ENCODE data around the gene C3orf62.

The C3orf62 gene

DNA sequence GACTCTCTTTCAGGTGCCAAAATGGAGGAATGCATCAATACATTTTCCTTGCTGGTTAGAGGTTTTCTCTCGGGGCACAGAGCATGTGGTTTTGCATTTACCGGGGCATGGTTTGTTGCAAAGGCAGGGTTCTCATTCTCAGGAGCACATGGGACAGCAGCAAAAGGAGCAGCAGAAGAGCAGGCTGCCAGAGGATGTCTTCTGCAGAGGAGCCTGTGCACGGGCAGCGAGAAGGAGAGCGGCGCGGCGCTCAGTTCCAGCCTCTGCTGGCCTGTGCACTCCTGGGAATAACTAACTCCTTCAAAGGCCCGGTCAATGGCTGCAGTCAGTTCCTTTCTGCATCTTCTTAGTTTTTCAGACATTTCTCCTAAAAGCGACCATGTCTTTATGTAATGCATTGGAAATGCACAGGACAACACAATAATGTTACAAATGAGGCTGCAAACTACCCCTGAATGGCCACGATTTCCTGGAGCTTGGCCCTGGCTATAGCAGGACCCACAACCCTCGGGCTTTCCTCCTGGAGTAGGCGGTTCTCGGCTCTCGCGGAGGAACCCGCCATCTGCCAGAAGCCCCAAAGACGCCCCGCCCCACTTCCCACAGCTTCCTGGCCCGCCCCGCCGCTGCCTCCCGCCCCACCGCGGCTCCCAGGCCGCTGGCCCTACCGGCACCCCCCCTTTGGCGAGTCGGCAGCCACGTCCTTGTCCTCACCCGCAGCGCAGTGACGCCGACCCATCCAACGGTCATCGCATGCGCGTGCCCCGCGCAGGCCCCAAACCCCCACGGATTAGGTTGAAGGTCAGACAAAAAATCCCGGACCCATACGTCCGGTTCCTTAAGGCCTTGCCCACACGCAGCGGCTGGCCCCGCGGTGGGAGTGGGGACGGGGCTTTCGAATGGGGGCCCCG, at the start of gene C3orf62:
Gene C3orf62, minus strand, starts transcription at position 758 of the 908 bp plus-strand sequence. Its CDS starts 360 bp downstream, at position 398.
- peak; percentile 78 for DNase-seq

DNA sequence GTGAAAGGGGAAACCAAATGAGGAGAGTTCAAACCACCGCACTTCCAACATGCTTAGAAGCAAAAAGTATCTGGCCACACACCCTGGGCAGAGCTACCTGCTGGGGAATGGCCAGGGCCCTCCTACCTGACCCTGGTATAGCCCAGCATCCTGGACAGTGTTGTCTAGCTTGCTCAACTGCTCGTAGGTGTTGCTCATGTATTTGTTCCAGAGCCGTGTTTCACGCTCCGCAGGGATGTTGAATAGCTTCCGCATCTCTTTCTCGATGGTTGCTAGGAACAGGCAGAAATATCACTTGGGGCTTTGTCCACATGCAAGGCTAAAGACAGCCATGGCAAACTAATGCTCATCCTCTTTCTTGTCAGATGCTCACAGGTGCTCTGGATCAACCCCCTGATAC, 47.7 kb upstream of the C3orf62 start:
- DNase-seq = no peak

DNA sequence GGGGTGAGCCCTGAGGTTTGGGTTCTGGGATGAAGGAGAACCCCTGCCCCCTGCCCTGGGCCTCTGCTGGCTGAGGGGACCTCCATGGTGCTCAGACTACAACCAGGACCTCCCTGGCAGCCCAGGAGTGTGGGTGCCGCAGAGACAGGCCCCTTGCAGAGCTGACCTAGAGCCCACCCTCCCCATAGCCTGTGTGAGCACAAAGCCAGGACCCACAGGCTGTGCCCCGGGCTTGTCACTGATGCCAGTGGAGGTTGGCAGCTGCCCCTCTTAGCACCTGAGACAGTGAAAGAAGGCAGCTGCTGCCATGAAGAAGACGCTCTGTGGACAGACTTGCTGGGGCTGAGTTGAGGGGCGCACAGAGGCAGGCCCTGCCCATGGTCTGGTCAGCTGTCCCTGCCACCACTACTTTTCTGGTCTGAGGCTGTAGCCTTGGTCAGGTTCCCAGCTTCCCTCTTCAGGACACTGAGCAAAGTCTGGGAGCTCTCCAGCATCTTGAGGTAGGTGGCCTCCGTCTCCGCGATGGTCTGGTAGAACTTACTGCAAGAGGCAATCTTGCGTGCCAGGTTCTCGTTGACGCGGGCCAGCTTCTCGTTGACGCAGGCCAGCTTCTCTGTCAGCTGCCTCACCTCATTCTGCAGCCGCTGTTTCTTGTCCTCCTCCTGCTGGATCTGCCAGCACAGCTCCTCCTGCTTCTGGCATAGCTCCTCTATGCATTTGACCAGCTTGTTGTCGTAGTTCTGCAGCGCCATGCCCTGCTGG, 39.8 kb upstream of the C3orf62 start:
- DNase-seq = no peak

DNA sequence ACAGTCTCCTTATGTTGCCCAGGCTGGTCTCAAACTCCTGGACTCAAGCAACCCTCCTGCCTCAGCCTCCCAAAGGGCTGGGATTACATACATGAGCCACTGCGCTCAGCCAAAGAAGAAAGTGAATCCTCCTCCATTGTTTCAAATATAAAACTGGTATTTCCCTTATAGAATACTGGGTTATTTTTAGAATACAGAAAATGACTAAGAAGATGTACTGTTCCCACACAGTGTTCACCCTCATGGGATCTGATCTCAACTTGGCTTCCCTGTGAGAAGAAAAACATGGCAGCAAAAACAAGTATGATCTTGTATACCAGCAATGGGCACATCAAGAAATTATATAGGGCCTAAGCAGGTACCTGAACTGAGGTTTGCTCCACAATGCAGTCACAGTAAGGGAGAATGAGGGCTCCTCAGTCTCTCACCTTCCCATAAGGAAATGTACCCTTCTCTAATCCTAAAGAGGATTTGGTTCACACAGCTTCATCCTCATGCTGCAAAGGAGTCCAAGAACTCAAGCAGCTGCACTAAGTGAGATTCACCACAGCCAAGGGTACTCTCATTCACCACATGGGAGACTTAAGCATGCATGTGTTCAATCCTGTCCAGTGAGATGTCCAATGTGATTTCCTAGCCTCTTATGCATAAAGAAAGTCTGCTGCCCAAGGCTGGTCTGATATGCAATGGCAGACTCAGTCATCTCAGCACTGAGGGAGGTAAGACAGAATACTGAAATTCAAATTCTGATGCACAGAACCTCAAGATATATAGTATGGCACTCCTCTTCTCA, 37.1 kb upstream of the C3orf62 start:
- no peak for DNase-seq

DNA sequence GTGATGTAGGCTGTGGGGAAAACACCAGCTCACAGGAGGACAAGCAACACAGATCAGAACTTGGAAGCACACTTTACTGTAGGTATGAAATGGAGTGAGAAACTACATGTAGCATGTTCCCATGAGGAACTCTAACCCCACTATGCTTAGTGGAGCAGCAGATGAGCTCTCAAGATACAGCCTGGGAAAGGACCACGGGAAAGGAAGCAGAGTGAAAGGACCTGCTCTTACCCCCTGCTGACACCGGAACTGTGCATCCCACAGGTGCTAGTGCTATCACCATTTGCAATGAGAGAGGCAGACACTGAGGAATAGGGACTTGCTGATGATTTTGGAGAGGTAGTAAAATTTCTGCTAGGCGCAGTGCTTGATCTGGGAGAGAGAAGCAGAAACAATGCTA, 34.3 kb upstream of the C3orf62 start:
- no peak for DNase-seq

DNA sequence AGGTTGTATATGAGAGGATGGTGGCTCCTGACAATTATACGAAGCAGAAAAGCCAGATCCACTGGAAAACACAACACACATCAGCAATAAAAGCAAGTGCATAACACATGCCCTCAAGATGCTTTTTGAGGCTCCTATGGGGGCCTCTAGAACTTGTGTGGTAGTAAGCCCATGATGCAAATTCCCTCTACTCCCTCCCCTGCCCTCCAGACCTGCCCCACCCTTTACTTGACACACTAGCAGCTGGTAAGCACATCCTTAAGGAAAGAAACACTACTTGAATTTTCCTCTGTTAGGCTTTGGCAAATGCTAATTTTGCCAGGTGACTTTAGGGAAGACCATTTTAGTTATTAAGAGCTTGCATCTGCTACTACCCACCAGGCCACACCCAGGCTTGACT, 33.6 kb upstream of the C3orf62 start:
- DNase-seq = no peak

DNA sequence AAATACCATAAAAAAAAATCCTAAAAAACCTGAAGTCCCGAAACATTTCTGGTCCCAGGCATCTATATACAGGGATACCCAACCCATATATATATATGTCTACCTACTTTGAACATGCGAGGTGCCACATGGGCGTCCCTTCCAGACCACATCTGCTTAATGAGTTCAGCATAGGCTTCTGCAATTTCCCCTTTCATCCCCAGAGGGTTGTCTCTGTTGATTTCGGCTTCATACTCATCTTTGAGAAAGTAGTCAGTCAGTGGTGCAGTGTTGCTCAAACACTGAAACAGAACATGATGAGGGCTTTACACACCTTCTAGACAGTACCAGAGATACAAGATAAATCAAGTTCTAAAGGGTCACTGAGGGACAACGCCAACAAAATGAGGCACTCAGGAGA, 28.6 kb upstream of the C3orf62 start:
- DNase-seq = no peak

DNA sequence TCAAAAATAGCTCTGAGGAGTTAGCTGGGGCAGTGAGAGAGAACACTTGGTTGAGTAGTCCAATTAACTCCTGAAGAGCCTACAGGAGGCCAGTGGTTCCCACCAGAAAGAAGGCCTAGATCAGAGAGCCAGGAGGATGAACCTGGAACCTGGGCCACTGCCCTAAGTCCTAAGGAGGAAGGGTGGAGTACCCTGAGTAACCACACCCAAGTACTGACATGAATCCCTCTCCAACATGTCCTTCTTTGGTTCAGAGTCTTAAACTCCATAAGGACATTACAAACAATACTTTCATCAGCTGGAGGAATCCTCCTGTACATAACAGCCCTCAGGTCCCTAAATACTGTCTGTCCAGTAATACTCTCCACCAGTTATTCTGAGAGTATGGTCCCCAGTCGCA, 25.6 kb upstream of the C3orf62 start:
- DNase-seq = no peak

DNA sequence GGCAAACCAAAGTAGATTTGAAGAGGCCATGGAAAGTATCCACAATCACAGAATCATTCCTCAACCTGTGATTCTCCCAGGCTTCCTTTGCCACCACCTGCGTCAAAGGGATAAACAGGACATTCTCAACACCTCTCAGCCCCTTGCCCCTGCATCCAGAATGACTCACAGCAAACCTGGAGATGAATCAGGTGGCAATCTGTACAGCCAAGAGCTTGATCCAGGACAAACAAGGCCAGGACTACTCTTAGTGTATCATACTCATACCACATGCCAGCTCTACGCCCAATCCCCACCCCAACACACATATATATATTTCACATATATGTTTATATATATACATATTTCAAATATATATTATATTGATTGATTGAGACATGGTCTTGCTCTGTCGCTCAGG, 23.6 kb upstream of the C3orf62 start:
- no peak for DNase-seq

DNA sequence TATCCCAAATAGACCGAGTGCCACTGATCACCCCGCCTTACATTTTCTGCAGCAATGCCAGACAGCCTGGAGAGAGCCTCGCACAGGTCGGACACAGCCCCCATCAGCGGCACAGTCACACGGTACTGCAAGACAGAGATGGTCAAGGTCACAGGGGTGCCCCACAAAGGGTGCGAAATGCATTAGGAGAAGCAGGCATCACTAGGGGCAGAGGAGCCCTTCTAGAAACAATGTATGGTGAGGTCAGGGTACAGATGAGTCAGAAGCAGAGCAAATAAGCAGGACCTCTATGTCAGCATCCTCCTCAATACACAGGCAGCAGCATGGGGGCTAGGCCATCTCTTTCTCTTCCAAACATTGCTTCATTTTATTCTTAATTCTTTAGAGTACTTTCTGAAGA, 21.5 kb upstream of the C3orf62 start:
- no peak for DNase-seq

DNA sequence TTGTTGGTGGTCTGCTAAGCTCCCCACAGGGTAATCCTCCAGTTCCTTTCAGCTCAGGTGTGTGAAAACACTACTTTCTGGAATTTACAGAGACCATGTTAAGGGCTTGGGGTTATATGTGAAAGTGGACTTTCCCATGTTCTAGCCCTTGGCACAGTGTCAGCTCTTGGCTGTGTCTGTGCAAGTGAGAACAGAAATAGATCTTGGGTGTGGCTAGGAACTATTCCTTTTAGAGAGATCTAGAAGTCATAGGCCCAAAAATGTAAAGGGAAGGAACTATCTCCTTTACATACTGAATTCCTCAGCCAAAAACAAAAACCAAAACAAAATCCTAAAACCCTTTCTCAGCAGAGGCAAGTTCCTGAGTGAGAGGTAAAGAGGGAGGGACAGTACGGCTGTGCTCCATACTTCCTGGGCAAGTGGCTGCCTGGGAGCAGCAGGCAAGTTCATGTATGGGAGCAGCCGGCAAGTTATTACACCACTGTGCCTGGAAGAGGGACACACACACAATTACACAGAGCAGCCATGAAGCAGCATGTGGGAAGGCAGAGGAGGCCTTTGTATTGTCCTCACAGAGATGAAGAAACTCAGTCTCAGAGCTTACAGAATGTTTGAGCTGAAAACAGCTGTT, 19.9 kb upstream of the C3orf62 start:
- no peak for DNase-seq

DNA sequence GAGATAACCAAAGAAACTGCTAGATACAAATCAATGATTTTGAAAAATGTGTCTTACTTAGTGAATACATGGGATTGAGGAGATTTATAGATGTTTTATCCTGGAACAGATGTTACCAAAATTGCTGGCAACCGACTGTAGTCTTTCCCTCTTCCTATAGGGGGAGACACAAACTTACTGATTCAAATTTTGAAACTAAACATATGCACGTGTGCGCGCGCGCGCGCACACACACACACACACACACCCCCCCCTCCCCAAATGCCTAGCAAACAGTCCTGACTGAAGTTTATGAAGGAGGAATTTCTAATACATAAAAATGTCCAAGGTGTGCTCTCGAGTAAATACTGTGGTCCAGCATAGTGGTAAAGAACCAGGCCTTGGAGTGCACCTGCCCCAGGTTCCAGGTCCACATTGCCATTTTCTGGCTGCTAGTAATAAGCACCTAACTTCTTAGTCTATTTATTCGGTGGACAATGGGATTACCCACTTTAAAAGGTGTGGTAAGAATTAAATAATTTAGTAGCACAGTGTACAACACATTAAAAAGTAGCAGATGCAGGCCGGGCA, 18.5 kb upstream of the C3orf62 start:
- DNase-seq = peak; percentile 27

DNA sequence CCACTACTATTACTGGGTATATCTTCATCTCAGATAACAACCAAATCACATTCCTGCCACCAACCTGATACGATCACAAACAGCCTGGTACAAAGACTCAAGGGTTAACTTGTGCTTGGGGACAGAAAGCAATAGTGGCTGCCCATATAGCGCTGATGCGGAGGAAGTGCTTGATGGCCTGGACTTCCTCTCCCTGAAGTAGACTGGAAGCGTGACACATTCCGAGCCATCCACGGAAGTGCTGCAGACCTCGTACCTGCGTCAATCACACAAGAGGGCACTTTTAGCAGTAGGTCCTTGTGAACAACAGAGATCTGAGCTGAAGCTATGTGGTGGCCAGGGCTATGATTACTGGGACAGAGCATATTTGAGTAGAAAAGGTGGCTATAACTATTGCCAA, 17.3 kb upstream of the C3orf62 start:
- DNase-seq = no peak

DNA sequence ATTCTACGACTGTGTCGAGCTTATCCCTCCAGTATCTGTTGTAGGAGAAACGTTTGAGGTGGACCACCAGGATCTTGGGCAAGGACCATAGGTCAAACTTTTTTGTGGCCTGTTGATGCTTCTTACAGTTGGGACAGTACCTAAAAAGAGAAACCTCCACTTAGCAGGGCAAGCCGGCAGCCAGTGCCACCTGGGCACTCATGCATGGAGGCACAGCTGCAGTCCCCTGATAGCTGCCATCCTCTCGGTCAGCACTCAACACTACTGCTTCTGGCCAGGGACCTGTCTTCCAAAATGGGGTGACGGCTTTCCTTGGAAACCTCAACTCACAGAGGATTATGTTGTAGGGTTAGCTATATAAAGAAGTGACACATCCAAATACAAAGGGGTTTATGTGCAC, 7.0 kb upstream of the C3orf62 start:
- DNase-seq = no peak

DNA sequence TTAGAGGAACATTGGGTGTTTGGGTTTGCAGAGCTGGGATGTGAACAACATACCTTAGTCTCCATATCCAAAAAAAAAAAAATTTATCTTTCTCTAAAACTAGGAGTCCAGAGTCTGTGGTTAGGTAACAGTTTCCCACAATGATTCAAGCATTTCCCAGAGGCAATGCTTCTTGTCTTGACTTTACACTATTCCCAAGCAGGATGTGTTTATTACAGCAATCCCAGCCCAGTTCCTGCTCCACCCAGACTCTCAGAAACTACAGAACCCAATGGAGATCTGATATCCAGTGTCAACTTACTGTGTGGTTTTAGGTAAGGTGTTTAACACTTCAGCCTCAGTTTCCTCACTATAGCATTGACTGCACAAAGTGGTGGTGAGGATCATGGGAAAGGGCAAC, 2.3 kb upstream of the C3orf62 start:
- DNase-seq = no peak

DNA sequence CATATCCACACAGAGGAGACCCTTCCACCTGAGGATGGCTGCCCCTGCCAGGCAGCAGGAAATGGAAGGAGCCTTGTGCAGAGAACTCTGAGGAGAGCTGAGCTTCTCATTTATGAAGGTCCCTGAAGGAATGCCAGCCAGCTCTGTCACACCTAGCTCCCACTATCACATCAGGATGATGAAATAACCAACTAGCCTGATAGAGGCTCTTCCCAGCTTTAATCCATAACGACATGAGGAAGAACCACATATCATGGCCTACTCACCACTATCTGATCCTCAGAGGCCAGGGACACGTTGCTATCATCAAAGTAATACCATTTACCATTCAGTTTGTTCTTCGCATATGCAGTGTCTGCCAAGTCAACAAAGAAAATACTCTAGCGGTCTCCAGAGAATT, 1.5 kb upstream of the C3orf62 start:
- DNase-seq = no peak

DNA sequence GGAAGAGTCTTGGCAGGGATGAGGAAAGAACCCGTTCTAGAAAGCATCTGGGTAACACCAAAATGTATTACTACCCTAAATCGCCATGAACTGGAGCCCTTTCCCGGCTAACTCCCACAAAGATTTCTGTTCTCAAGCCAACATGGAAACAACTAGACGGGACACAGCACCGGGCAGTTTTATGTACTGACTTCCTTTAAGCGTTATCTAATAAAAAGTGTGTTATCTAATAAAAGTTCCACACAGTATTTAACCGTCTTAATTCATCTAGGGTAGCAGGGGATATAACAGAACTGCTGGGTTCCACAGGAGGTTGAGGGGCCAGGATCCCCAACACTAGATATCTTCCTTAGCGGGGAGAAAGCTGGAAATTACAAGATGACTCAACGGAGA, 347 bp upstream of the C3orf62 start:
- DNase-seq = no peak

DNA sequence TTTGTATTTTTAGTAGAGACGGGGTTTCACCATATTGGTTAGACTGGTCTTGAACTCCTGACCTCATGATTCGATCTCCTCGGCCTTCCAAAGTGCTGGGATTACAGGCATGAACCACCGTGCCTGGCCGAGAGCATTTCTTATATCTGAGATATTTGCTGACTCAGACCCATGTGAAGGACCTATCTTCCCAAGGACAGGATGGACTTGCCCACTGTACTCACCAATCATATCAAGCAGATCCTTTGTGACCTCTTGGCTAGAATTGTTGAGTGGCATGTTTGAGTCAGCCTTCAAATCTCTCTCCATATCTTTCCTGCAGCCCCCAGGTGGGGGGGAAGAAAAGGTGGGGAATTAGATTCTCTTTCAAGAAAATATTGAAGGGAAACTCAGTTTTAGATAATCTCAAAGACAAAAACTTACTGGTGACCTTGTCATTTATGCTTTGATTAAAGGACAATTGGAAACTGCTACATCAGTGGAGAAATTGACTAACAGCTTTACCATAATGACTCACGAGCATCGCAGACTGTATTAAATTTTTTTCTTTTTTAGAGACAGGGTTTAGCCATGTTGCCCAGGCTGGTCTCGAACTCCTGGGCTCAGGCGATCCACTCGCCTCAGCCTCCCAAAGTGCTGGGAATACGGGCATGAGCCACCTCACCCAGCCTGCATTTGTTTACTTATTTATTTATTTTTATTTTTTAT, 3.1 kb downstream of the C3orf62 start:
- no peak for DNase-seq

DNA sequence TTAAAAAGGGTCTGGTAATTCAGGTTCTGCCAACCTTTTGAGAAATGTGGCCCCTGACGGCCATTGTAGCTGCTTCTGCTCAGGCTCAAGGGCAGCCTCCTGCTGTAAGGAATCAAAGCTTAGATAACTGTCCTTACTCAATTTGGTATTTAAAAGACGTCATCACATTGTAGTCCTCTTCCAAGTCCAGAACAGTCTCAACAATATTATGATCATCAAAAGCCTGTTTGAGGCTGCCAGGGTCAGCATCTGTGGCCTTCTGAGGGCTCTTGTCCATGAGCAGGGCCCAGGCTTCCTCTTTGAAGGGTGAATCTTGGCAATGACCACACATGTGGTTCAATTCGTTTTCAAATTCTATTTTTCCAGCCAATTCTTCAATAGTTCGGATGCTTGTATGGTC, 6.0 kb downstream of the C3orf62 start:
- no peak for DNase-seq

DNA sequence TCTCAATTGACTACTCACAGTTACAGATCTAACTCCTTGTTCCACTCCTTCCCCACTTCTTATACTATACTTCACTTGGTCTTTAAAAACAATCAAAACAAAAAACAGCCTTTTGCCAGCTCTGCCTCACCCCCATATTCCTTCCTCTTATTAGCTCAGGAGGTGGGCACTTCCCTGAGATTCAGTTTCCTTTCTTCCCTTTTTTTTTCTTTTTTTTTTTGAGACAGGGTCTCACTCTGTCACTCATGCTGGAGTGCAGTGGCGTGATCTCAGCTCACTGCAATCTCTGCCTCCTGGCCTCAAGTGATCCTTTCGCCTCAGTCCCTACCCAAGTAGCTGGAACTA, 6.9 kb downstream of the C3orf62 start:
- DNase-seq = no peak

DNA sequence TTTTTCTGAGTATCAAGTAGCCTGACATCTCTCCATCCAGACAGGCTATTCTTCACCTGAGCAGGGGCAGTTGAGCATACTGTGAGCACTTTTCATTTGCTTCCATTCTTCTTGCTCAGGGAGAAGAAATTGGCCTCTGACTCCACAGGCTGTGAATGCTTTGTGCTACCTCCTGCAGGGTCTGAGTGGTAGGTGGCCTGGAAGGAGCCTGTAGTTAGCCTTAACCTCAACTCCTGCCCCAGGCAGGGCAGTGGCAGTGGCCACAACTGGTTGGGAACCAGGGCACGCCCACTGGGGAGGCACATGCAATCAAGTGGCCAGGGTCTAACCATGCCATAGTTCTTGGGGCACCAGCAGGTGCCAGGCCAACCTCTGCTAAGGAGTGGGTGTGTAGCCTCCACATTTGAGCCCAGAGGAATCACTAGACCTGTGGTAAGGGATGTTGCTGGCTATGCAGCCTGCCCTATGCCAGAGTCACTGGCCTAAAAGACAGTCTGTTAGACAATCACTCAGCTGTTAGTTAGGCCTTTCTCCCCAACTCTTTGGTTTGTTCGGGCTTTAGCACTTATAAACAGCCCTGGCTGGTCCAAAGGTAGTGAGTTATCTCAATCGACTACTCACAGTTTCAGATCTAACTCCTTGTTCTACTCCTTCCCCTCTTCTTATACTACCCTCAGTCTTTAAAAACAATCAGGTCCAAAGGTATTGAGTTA, 7.4 kb downstream of the C3orf62 start:
- DNase-seq = no peak
